Stimulated activated CD4-positive, alpha-beta T cell treated with anti-CD3 and anti-CD28 coated beads, Interleukin-12 subunit alpha, Interleukin-12 subunit beta, amount 100 ng/mL, for 24 hours (primary cell): ENCODE results near the gene GJB6.
A peak's percentile ranks its signal among the peaks of the same experiment; 100 is the strongest.

Source experiments
- DNase-seq, 2 experiments: peaks; one replicate each; pipeline ENCODE4 v3.0.0-alpha.2; 2020; ENCODE audit warnings: low read depth in 2 of 2

The GJB6 gene

DNA sequence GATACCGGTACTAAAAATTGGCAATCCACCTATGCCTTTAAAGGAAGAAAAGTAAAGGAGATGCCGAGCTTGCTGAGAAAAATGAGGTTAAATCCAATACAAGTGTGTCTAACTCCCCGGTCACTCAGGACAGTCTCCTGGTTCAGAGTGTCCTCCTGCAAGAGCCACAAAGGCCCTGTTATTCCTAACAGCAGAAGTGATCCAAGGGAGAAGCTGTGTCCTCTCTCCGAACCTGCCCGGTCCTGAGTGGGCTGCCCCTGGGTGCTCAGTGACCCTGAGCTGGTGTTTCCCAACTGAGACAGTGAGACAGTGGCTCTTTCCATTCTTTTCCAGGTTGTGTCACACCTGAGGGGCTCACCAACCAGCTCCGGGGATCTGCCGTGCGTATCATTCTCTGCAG, 4.8 kb downstream of the GJB6 start:
- no peak for DNase-seq

- no peak for DNase-seq
Measured at GRCh38 chr13:20222553-20222952, 9.6 kb downstream of the GJB6 start.

- no peak for DNase-seq
Measured at GRCh38 chr13:20221772-20222171, 10.3 kb downstream of the GJB6 start.

- DNase-seq, result no peak
Measured at GRCh38 chr13:20219577-20219976, 12.5 kb downstream of the GJB6 start.

DNA sequence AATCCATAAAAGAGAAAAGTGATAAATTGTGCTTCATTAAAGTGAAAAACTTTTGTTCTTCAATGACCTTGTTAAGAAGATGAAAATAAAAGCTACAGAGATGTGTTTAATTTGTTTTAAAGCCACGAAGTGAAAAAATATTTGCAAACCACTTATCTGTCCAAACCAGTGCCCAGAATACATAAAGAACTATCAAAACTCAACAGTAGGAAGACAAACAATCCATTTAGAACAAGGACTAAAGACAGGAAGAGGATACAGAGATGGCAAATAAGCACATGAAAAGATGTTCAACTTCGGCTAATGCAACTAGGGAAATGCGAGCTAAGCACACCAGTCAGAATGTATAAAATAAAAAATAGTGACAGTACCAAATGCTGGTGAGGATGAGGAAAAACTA, 15.0 kb downstream of the GJB6 start:
- DNase-seq, result no peak

GRCh38 chr13:20209948-20210347, 22.2 kb downstream of the GJB6 start:
- DNase-seq, result no peak

DNA sequence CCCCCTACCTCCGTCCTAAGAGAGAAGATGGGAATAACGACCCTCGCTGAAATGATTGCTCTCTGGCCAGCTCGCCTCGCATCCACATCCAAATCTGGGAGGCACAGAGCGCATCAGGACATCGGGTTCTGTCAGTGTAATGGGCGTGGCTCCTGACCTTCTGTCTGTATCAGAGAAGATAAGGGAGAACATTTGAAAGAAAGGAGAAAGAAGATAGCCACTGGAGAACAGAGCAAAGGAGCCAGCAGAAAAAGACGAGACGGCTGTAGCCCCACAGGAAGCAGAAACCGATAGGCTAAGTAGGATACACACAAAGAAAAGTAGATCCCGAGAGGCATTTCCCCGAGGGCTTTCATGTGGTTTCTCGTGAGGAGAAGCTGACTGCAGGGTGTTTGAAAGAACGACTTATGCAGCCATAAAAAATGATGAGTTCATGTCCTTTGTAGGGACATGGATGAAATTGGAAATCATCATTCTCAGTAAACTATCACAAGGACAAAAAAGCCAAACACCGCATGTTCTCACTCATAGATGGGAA, 25.4 kb downstream of the GJB6 start:
- no peak for DNase-seq

- no peak for DNase-seq
Measured at GRCh38 chr13:20206065-20206697, 25.9 kb downstream of the GJB6 start.

DNA sequence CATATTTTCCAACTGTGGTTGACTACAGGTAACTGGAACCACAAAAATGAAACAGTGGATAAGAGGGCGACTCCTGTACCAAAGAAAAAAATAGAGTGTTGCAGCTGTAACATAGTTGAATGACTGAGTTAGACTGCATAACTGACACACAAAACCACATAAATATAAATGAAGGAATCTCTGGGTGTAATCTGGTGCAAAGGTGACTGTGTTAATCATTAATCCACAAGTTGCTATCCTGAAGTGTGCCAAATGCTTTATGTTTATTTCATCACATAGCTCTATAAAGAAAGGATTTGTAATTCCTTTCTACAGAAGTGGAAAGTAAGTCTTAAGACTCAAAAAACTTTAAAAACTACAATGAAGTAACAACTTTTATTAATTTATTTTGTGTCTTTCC, 33.3 kb downstream of the GJB6 start:
- DNase-seq, result no peak

- no peak for DNase-seq
Measured at GRCh38 chr13:20197361-20197834, 34.7 kb downstream of the GJB6 start.

DNA sequence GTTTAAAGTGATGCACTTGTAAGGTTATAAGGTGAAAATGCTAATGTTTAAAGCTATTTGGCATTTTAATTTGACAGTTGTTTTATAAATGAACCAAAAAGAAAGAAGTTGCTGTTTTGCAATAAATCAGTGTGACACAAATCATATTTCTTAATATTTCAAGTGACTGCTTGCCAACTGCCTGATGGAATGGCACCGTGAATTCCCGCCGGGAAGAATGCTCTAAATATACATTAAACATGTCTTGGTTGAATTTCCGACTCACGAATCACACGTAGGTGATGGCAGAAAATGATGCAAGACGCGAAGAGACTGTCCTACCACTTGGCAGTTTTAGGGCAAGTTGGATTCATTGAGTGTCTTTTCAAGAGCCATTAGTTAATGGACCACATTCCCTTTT, 36.3 kb downstream of the GJB6 start:
- no peak for DNase-seq

DNA sequence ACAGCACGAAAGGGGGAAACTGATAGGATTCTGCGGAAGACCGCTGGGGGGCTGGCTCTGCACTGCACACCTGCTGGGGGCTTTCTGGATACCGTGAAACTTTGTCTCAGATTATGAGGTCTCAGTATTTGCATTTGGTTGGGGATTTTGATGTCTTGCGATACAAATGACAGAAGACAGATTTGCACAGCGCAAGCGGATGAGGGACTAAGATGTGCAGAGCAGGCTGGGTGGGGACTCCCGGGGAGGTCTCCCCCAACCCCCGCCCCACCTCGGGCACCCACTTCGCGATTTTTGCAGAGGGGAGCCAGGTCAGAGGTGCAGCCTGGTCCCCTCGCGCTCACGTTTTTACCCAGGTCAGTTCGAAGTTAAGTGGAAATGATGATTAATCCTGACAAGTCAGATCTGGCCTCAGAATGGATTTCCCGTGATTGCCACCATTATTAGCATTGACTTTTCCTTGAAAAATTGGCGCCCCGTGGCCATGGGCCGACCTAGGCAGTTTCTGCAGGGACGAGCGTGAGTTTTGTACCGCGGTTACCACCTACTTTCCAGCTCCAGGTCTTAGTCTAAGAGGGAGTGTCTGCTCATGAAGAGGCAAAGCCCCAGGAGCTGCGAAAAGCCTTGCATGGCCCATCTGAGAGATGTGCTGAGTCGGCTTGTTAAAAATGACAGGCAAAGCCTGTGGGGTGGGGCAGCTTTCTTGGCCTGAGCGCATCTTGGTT, 38.0 kb downstream of the GJB6 start:
- peak in 1 of 2 experiments; percentile 16 for DNase-seq

- DNase-seq, result no peak
Measured at GRCh38 chr13:20193162-20193906, 38.8 kb downstream of the GJB6 start.

GRCh38 chr13:20192836-20193161, 39.3 kb downstream of the GJB6 start, which contains the start of gene GJB2:
GJB2 (minus strand) TSS chr13:20192938; CDS start chr13:20189581, 3,357 bp downstream.
- no peak for DNase-seq

GRCh38 chr13:20192158-20192835, 39.8 kb downstream of the GJB6 start:
- no peak for DNase-seq

DNA sequence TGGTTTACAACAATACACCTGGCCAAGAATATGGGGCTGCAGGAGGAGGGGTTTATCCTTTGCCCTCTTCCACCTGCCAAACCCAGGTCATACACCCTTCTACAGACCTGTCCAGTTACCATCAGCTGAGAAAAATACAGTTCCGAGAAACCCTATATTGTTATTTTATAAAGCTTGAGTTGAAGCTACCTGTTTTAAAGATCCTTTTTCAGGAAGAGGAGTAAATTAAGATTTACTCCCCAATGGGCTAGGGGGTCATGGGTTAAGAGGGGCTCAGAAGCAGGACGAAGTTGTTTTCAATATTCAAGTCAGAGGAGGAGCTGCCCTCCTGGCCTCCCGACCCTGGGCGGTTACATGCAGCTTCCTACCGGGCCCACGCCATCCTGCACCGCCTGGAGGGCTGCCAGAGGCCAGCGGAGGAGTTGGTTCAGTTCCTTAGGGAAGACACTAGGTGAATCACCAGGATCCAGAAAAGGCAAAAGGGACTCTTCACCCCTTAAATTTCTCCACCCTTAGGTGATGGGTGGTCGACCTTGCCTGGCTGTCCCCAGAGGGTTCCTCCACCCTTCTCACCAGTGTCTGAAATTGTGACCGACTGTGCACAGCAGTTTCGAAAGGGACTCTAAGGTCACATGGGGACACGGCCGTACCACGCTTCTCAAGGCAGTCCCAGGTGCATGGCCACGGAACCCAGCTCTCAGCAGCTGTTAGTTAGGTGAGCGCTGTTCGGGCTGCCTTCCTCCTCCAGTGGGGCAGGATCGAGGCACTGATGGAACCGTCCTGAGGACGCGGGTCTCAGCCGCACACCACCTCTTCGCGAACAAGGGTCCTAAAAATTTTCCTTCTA, 40.6 kb downstream of the GJB6 start:
- DNase-seq, result no peak

DNA sequence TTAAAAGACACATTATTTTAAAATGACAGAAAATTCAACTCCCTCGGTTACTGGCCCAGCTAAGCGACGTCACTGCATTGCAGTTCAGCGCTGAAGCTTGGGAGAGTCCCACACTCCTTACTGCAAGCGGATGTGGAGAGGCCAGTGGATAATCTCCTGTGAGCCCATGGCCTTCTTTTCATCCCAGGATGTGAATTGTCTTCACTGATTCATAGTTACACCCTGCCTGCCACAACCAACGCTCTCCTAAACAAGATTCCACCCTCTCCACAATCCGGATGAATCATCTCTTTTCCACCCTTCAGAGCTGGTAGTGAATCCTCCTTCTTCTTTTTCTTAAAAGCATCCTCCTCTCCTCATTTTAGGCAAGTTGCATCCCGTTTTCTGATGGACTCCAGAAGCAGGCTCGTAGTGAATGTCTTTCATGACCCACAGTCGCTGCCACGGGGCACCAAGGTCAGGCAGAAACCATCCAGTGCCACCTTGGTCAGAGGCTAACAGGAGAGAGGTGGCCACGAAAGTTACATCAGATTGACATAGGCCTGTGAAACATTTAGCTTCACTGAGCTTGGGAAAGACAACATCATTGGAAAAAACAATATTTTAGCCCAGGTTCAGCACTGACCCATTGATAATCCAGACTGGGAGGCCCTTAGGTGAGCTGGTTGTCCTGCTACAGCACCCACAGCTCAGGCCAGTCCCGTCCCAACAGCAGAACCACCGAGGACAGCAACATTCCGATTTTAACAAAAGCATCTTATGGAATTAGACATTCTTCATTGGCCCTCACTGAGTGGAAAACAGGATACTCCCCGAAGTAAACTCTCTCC, 41.4 kb downstream of the GJB6 start:
- no peak for DNase-seq

DNA sequence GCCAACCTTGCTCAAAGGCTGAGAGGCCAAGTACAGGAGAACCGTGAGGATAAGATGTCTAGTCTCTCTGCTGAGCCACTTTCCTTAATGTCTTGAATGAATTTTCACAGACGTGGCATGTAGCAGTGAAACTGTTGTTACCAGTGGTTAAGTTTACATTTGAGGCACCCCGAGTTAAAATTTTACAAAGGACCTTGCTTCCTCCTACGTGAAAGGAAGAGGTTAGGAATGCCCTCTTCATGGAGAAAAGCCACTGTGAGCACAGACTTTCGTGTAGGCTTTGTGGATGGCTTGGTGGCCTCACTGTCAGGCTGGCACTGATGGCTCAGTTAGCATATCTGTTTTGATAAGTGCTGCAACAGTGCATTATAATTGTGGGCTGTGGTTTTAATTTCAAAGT, 42.0 kb downstream of the GJB6 start:
- DNase-seq, result no peak

DNA sequence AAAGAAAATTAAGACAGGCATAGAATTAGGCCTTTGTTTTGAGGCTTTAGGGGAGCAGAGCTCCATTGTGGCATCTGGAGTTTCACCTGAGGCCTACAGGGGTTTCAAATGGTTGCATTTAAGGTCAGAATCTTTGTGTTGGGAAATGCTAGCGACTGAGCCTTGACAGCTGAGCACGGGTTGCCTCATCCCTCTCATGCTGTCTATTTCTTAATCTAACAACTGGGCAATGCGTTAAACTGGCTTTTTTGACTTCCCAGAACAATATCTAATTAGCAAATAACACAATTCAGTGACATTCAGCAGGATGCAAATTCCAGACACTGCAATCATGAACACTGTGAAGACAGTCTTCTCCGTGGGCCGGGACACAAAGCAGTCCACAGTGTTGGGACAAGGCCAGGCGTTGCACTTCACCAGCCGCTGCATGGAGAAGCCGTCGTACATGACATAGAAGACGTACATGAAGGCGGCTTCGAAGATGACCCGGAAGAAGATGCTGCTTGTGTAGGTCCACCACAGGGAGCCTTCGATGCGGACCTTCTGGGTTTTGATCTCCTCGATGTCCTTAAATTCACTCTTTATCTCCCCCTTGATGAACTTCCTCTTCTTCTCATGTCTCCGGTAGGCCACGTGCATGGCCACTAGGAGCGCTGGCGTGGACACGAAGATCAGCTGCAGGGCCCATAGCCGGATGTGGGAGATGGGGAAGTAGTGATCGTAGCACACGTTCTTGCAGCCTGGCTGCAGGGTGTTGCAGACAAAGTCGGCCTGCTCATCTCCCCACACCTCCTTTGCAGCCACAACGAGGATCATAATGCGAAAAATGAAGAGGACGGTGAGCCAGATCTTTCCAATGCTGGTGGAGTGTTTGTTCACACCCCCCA, 43.2 kb downstream of the GJB6 start:
- DNase-seq, result no peak
